HAP-1 (cell line): ENCODE measurements around the gene CHGA.

ENCODE experiments used
- DNase-seq, 2 experiments: peaks; one replicate each; pipeline ENCODE4 v3.0.0-alpha.2; 2016 to 2020; ENCODE audit warnings: low spot score in 2 of 2
- H3K27me3 ChIP-seq: fragments of 250-450 bp; sonication (Bioruptor Pico); 2 replicates; pipeline ENCODE4 v1.5.1; 2020; ENCODE audit warnings: low read depth, mild to moderate bottlenecking, moderate library complexity
- H3K36me3 ChIP-seq: fragments of 250-450 bp; sonication (Bioruptor Pico); replicated peaks from 2 replicates; pipeline ENCODE4 v1.5.1; 2020; ENCODE audit warnings: mild to moderate bottlenecking
- H3K4me1 ChIP-seq: fragments of 250-450 bp; sonication (Bioruptor Pico); 2 replicates; pipeline ENCODE4 v1.5.1; 2020; ENCODE audit warnings: mild to moderate bottlenecking
- H3K4me3 ChIP-seq: fragments of 250-450 bp; sonication (Bioruptor Pico); 2 replicates; pipeline ENCODE4 v1.5.1; 2020; ENCODE audit warnings: mild to moderate bottlenecking, moderate library complexity
- H3K9me3 ChIP-seq: fragments of 250-450 bp; sonication (Bioruptor Pico); 2 replicates; pipeline ENCODE4 v1.5.1; 2020; ENCODE audit warnings: mild to moderate bottlenecking, moderate library complexity
- in situ Hi-C: fragments of 300-500 bp; cut with MboI; formaldehyde crosslinking; loops from 3 replicates; pipeline ENCODE4 v1.14.3; 2020; ENCODE audit warnings: low sequenced_read_pairs, inconsistent platforms, mixed read lengths

The CHGA gene

GRCh38 chr14:92948647-92949046, 25.7 kb downstream of the CHGA start:
- Histone ChIP-seq H3K4me1 (no peaks in the 10 kb centered on the region), H3K9me3 (no peaks in the 10 kb centered on the region), H3K27me3 (no peaks in the 10 kb centered on the region), H3K4me3 (no peak overlapping the region), H3K36me3 (0 out of 2 replicates have a peak, but pooled peaks cover 7% of the 10 kb centered on the region)
- DNase-seq, result no peak
- in situ Hi-C loops, result no loop called here

GRCh38 chr14:92949496-92950192, 26.7 kb downstream of the CHGA start:
- no peak for DNase-seq
- no peak overlapping the region for H3K4me3 ChIP-seq
- no peaks in the 10 kb centered on the region for H3K4me1 ChIP-seq
- H3K27me3 ChIP-seq, result no peaks in the 10 kb centered on the region
- H3K36me3 ChIP-seq, result 0 out of 2 replicates have a peak, but pooled peaks cover 7% of the 10 kb centered on the region
- in situ Hi-C loops, result no loop called here
- no peaks in the 10 kb centered on the region for H3K9me3 ChIP-seq

GRCh38 chr14:92950193-92950540, 27.2 kb downstream of the CHGA start:
- H3K9me3 ChIP-seq, result no peaks in the 10 kb centered on the region
- DNase-seq, result no peak
- H3K27me3 ChIP-seq, result no peaks in the 10 kb centered on the region
- no peaks in the 10 kb centered on the region; the same call in 1 of the 2 replicates for H3K4me1 ChIP-seq
- in situ Hi-C loops, result no loop called here
- H3K36me3 ChIP-seq, result 0 out of 2 replicates have a peak, but pooled peaks cover 7% of the 10 kb centered on the region
- no peak overlapping the region for H3K4me3 ChIP-seq

GRCh38 chr14:92950773-92951172, 27.8 kb downstream of the CHGA start:
- Histone ChIP-seq H3K4me3 (no peak overlapping the region), H3K27me3 (no peaks in the 10 kb centered on the region), H3K4me1 (no peaks in the 10 kb centered on the region; the same call in 1 of the 2 replicates), H3K36me3 (0 out of 2 replicates have a peak, but pooled peaks cover 7% of the 10 kb centered on the region), H3K9me3 (no peaks in the 10 kb centered on the region)
- in situ Hi-C loops, result no loop called here
- DNase-seq, result no peak

- in situ Hi-C loops, result no loop called here
- H3K27me3 ChIP-seq, result no peaks in the 10 kb centered on the region
- no peaks in the 10 kb centered on the region; the same call in 1 of the 2 replicates for H3K4me1 ChIP-seq
- no peak overlapping the region for H3K4me3 ChIP-seq
- no peaks in the 10 kb centered on the region for H3K9me3 ChIP-seq
- no peak for DNase-seq
- H3K36me3 ChIP-seq, result 0 out of 2 replicates have a peak, but pooled peaks cover 7% of the 10 kb centered on the region
These were observed 28.3 kb downstream of the CHGA start for GRCh38 chr14:92951261-92951660.

GRCh38 chr14:92951912-92952471, 29.0 kb downstream of the CHGA start:
- Histone ChIP-seq H3K9me3 (no peaks in the 10 kb centered on the region), H3K4me1 (no peaks in the 10 kb centered on the region; the same call in 1 of the 2 replicates), H3K27me3 (no peaks in the 10 kb centered on the region), H3K4me3 (no peak overlapping the region), H3K36me3 (0 out of 2 replicates have a peak, but pooled peaks cover 7% of the 10 kb centered on the region)
- in situ Hi-C loops, result no loop called here
- peak; percentile 34 to 85 for DNase-seq

- H3K4me1 ChIP-seq, result no peaks in the 10 kb centered on the region; the same call in 1 of the 2 replicates
- in situ Hi-C loops, result no loop called here
- H3K36me3 ChIP-seq, result peaks cover 7% of the 10 kb centered on the region; the same call in 1 of the 2 replicates
- H3K4me3 ChIP-seq, result no peak overlapping the region
- DNase-seq, result no peak
- H3K9me3 ChIP-seq, result no peaks in the 10 kb centered on the region
- H3K27me3 ChIP-seq, result no peaks in the 10 kb centered on the region
These were observed 29.7 kb downstream of the CHGA start for GRCh38 chr14:92952481-92953298.

- H3K36me3 ChIP-seq, result peaks cover 15% of the 10 kb centered on the region; the same call in 1 of the 2 replicates
These were observed 30.6 kb downstream of the CHGA start for GRCh38 chr14:92953526-92953925.

GRCh38 chr14:92954933-92955332, 32.0 kb downstream of the CHGA start:
- Histone ChIP-seq H3K36me3 (peaks cover 18% of the 10 kb centered on the region), H3K4me3 (no peak overlapping the region), H3K27me3 (no peaks in the 10 kb centered on the region), H3K4me1 (no peaks in the 10 kb centered on the region; the same call in 1 of the 2 replicates), H3K9me3 (no peaks in the 10 kb centered on the region)
- in situ Hi-C loops, result no loop called here
- peak; percentile 36 to 46 for DNase-seq

More at GRCh38 chr14:92953526-92953925, 30.6 kb downstream of the CHGA start:
- DNase-seq, result no peak
- Histone ChIP-seq H3K4me1 (no peaks in the 10 kb centered on the region; the same call in 1 of the 2 replicates), H3K4me3 (no peak overlapping the region), H3K9me3 (no peaks in the 10 kb centered on the region), H3K27me3 (no peaks in the 10 kb centered on the region)
- in situ Hi-C loops, result no loop called here

GRCh38 chr14:92955381-92955780, 32.4 kb downstream of the CHGA start:
- no peak overlapping the region for H3K4me3 ChIP-seq
- H3K9me3 ChIP-seq, result no peaks in the 10 kb centered on the region
- H3K27me3 ChIP-seq, result no peaks in the 10 kb centered on the region
- in situ Hi-C loops, result no loop called here
- H3K36me3 ChIP-seq, result peaks cover 18% of the 10 kb centered on the region
- H3K4me1 ChIP-seq, result no peaks in the 10 kb centered on the region; the same call in 1 of the 2 replicates
- peak in 1 of 2 experiments; percentile 23 for DNase-seq

- no peak overlapping the region for H3K4me3 ChIP-seq
- H3K4me1 ChIP-seq, result no peaks in the 10 kb centered on the region; the same call in 1 of the 2 replicates
- in situ Hi-C loops, result no loop called here
- DNase-seq, result no peak
- H3K36me3 ChIP-seq, result peaks cover 15% of the 10 kb centered on the region
- H3K9me3 ChIP-seq, result no peaks in the 10 kb centered on the region
- no peaks in the 10 kb centered on the region for H3K27me3 ChIP-seq
These were observed 34.0 kb downstream of the CHGA start for GRCh38 chr14:92956961-92957360.

- Histone ChIP-seq H3K4me3 (no peak overlapping the region), H3K36me3 (peaks cover 15% of the 10 kb centered on the region), H3K4me1 (no peaks in the 10 kb centered on the region; the same call in 1 of the 2 replicates), H3K27me3 (no peaks in the 10 kb centered on the region), H3K9me3 (no peaks in the 10 kb centered on the region)
- in situ Hi-C loops, result no loop called here
- DNase-seq, result no peak
These were observed 35.6 kb downstream of the CHGA start for GRCh38 chr14:92958373-92959188.

- in situ Hi-C loops, result no loop called here
- Histone ChIP-seq H3K27me3 (no peaks in the 10 kb centered on the region), H3K4me1 (no peaks in the 10 kb centered on the region; the same call in 1 of the 2 replicates), H3K4me3 (no peak overlapping the region), H3K36me3 (peaks cover 15% of the 10 kb centered on the region), H3K9me3 (no peaks in the 10 kb centered on the region)
- DNase-seq, result no peak
These were observed 36.2 kb downstream of the CHGA start for GRCh38 chr14:92959189-92959531.
